B cell (primary cell): ENCODE results near the gene NKG7. TPM values are rescaled to one million over a fixed set of nuclear protein-coding genes. Genes with fewer than 3 reads are reported as not detected.
A peak's percentile ranks its signal among the peaks of the same experiment; 100 is the strongest.
"Not testable (repeated sequence)": the region's sequence is repeated elsewhere in the genome, so short reads cannot be mapped to it uniquely, and the experiment has no call there.

ENCODE experiments used
- ATAC-seq: fragments of 200-7000 bp; cut with Tn5 transposase; one replicate; pipeline ENCODE4 v1.10.0; 2021; ENCODE audit warnings: low read depth, mild to moderate bottlenecking, moderate number of reproducible peaks, moderate library complexity
- CTCF ChIA-PET: fragments of 350-600 bp; sonication (Branson Sonifier 250); formaldehyde crosslinking; loops from one replicate; lab custom pipeline; 2021; ENCODE audit warnings: antibody characterized with exemption, inconsistent platforms; lab: Charles Lee
- POLR2A ChIA-PET: fragments of 350-600 bp; sonication (Branson Sonifier 250); formaldehyde crosslinking; loops from one replicate; lab custom pipeline; 2021; ENCODE audit warnings: antibody characterized with exemption; lab: Charles Lee
- DNase-seq: peaks from one replicate; pipeline ENCODE4 v3.0.0; 2013
- H2AFZ ChIP-seq: 2 replicates; pipeline ENCODE4 v1.6.1; 2012; ENCODE audit warnings: mild to moderate bottlenecking, low read depth, low read length; ENCODE audit not compliant: insufficient read depth, poor library complexity, severe bottlenecking
- H3K27ac ChIP-seq, 2 donors: 1 replicate in 1 of 2; 2 replicates in 1 of 2; pipeline ENCODE4 v1.5.1; 2012 to 2013; ENCODE audit warnings: low read length in 2 of 2, mild to moderate bottlenecking in 2 of 2, moderate library complexity in 1 of 2
- H3K27me3 ChIP-seq, 4 experiments: fragments of 200-600 bp in 1 of 4; sonication (generic) in 1 of 4; replicated peaks in 1 of 4; 1 replicate in 2 of 4; 2 replicates in 2 of 4; pipeline versions ENCODE4 v1.6.1 to v1.7.0; 2013 to 2016; ENCODE audit warnings: low read length in 3 of 4, mild to moderate bottlenecking in 2 of 4, mixed read lengths in 1 of 4, moderate library complexity in 1 of 4; ENCODE audit not compliant: insufficient read depth in 4 of 4, control insufficient read depth in 3 of 4; ENCODE audit errors: control extremely low read depth in 1 of 4
- H3K36me3 ChIP-seq, 2 experiments: replicated peaks in 1 of 2; 1 replicate in 1 of 2; 2 replicates in 1 of 2; pipeline versions ENCODE4 v1.6.1 to v1.7.1; 2013; ENCODE audit warnings: low read length in 1 of 2; ENCODE audit not compliant: insufficient read depth in 2 of 2, control insufficient read depth in 1 of 2; ENCODE audit errors: control extremely low read depth in 1 of 2, extremely low read depth in 1 of 2
- H3K4me1 ChIP-seq, 2 donors: fragments of 200-600 bp in 1 of 2; sonication (generic) in 1 of 2; 1 replicate in 1 of 2; 2 replicates in 1 of 2; pipeline versions ENCODE4 v1.5.1 to v1.6.1; 2013 to 2017; ENCODE audit warnings: low read length in 2 of 2; ENCODE audit not compliant: control insufficient read depth in 2 of 2, insufficient read depth in 2 of 2
- H3K4me2 ChIP-seq: replicated peaks from 2 replicates; pipeline ENCODE3; 2012; ENCODE audit warnings: mild to moderate bottlenecking, low read depth, low read length; ENCODE audit not compliant: poor library complexity, severe bottlenecking
- H3K4me3 ChIP-seq, 5 experiments: fragments of 200-600 bp in 1 of 5; sonication (generic) in 1 of 5; 1 replicate in 3 of 5; 2 replicates in 2 of 5; pipeline versions ENCODE4 v1.5.1 to v1.7.0; 2011 to 2016; ENCODE audit warnings: low read length in 4 of 5, mild to moderate bottlenecking in 4 of 5, low read depth in 2 of 5, control low read depth in 1 of 5, moderate library complexity in 1 of 5; ENCODE audit not compliant: insufficient read depth in 1 of 5; ENCODE audit errors: control extremely low read depth in 1 of 5, extremely low read depth in 1 of 5
- H3K79me2 ChIP-seq: fragments of 200-600 bp; sonication (generic); one replicate; pipeline ENCODE4 v1.6.0; 2016; ENCODE audit warnings: low read length; ENCODE audit not compliant: control insufficient read depth, insufficient read depth
- H3K9ac ChIP-seq: fragments of 200-600 bp; sonication (generic); 2 replicates; pipeline ENCODE4 v1.6.1; 2017; ENCODE audit warnings: mild to moderate bottlenecking, low read length, moderate library complexity
- H3K9me3 ChIP-seq, 3 donors: one replicate each; pipeline versions ENCODE4 v1.6.1 to v1.7.1; 2013; ENCODE audit warnings: low read length in 2 of 3; ENCODE audit not compliant: control insufficient read depth in 2 of 3, insufficient read depth in 1 of 3; ENCODE audit errors: control extremely low read depth in 1 of 3
- H4K20me1 ChIP-seq: 2 replicates; pipeline ENCODE4 v1.6.0; 2012; ENCODE audit warnings: mild to moderate bottlenecking, low read length; ENCODE audit not compliant: insufficient read depth, control insufficient read depth, poor library complexity, severe bottlenecking
- H3K27ac Mint-ChIP-seq: one replicate; pipeline ENCODE4 v1.8.0; 2021; ENCODE audit warnings: mixed read lengths
- H3K27me3 Mint-ChIP-seq: one replicate; pipeline ENCODE4 v1.8.0; 2021; ENCODE audit warnings: mixed read lengths
- H3K4me1 Mint-ChIP-seq: one replicate; pipeline ENCODE4 v1.8.0; 2021; ENCODE audit warnings: mixed read lengths
- H3K4me3 Mint-ChIP-seq: one replicate; pipeline ENCODE4 v1.8.0; 2021; ENCODE audit warnings: mixed read lengths
- H3K9me3 Mint-ChIP-seq: one replicate; pipeline ENCODE4 v1.8.0; 2022; ENCODE audit warnings: mixed read lengths; ENCODE audit not compliant: insufficient read depth
- EZH2 ChIP-seq: IDR thresholded peaks from 2 replicates; pipeline ENCODE4 v1.6.1; 2012; ENCODE audit warnings: borderline replicate concordance, low read depth, mild to moderate bottlenecking, moderate library complexity, low read length; ENCODE audit not compliant: insufficient read depth, poor library complexity, severe bottlenecking
- WGBS: methylation state at CpG from one replicate; pipeline ENCODE4 v1.1.5; 2013; ENCODE audit warnings: missing lambda C conversion rate; ENCODE audit not compliant: insufficient coverage; 5-methylcytosine and 5-hydroxymethylcytosine counted together
- intact Hi-C: fragments of 100-400 bp; cut with micrococcal nuclease; formaldehyde crosslinking; loops from one replicate; pipeline ENCODE4 v1.10.0; 2022
- polyA plus RNA-seq: library from polyadenylated mRNA; depleted of rRNA; stranded (reverse); fragments of >200 nt; gene quantifications from 2 replicates; pipeline ENCODE4 v1.2.3, GENCODE V29; 2012
- total RNA-seq, 2 donors: library from RNA; stranded (reverse); fragments of 120-200 nt in 1 of 2; gene quantifications; 1 replicate in 1 of 2; 2 replicates in 1 of 2; pipeline versions ENCODE4 v1.2.3 to v1.2.4, GENCODE V29; 2013 to 2022
- TF ChIP-seq, protein P1 (sequence below): fragments of 200-600 bp; IDR thresholded peaks from one replicate; pipeline ENCODE4 v1.8.0; 2022; ENCODE audit warnings: antibody characterized with exemption, mild to moderate bottlenecking

NKG7 gene
- total and polyA plus RNA-seq, 2 donors (not counting 1 experiment from before 2014, with no cell fraction given): 1.9 to 6.6 TPM

DNA sequence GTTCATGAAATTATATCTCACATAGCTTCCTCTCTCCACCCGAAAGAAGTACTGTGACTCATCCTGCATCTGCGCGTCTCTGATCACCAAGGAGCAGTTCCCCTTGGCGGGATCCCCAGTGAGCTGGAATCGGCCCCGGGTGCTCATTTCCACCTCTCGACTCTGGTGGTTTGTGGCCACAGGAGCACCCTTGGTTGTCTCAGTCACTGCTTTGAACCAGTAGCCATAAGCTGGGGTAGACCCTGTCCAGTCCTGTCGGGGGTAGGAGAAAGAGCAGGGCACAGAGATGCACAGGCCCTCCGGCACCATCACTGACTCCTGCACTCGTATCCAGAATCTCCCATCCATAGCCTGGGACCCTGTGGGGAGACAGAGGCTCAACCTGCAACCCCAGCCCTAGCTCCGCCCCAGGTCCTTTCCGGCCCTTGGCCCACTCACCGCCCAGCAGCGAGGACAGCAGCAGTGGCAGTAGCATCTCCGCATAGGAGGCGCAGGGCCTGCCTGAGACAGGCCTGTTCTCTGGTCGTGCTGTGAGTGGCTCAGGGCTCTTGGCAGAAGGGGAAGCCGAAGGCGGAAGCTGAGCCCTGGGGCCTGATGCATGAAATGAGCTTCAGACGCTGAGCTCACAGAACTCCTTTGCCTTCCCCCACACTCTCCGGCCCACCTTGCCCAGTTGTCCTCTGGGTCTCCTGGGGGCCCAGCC lies 44.8 kb upstream of the NKG7 start, which contains the start of gene SIGLEC10:
TSS of gene SIGLEC10 (minus strand) at position 536 of the 703 bp plus-strand sequence. CDS start at position 475, 61 bp downstream.
- Histone ChIP-seq H3K4me3 (peak within 1 kb of the TSS; percentile 63 to 80 (median 69)), H3K4me1 (peaks cover 31 to 53% of the 10 kb centered on the region in 2 donors), H3K9ac (peak within 1 kb of the TSS; percentile 81), H3K27me3 (peaks cover 0 to 11% (median 3%) of the 10 kb centered on the region in 4 experiments), H3K4me2 (peak within 1 kb of the TSS; percentile 77), H3K9me3 (peaks cover 0 to 6% (median 0%) of the 10 kb centered on the region in 3 donors), H3K36me3 (peaks cover 2 to 31% of the 10 kb centered on the region in 2 experiments), H2AFZ (peak within 1 kb of the TSS; percentile 89), H3K79me2 (peaks cover 21% of the 10 kb centered on the region), H3K27ac (peak within 1 kb of the TSS; percentile 85 to 86), H4K20me1 (no peaks in the 10 kb centered on the region)
- DNase-seq (peak; percentile 89), ATAC-seq (peak; percentile 90)
- Mint-ChIP-seq H3K4me1 (peaks cover 52% of the 10 kb centered on the region), H3K9me3 (no peaks in the 10 kb centered on the region), H3K4me3 (peak within 1 kb of the TSS; percentile 99), H3K27ac (peak within 1 kb of the TSS; percentile 99), H3K27me3 (peaks cover 4% of the 10 kb centered on the region)
- intact Hi-C loops: loop anchor here (1.0 to 10.0 kb wide), 8 partner anchors 19 to 240 kb away; partner anchors contain the start of gene SIGLEC6
- ChIA-PET CTCF (interaction anchor here (0.7 to 6.6 kb wide), 21 partner anchors 10 to 361 kb away, joined by 3 to 112 read pairs (median 9); partner anchors contain the start of genes CLDND2, NKG7, SIGLEC6 and VSIG10L), POLR2A (interaction anchor here (0.5 to 1.8 kb wide), 14 partner anchors 9 to 244 kb away, joined by 3 to 14 read pairs (median 4); partner anchors contain the start of gene SIGLEC6)
- TF ChIP-seq, protein P1, sequence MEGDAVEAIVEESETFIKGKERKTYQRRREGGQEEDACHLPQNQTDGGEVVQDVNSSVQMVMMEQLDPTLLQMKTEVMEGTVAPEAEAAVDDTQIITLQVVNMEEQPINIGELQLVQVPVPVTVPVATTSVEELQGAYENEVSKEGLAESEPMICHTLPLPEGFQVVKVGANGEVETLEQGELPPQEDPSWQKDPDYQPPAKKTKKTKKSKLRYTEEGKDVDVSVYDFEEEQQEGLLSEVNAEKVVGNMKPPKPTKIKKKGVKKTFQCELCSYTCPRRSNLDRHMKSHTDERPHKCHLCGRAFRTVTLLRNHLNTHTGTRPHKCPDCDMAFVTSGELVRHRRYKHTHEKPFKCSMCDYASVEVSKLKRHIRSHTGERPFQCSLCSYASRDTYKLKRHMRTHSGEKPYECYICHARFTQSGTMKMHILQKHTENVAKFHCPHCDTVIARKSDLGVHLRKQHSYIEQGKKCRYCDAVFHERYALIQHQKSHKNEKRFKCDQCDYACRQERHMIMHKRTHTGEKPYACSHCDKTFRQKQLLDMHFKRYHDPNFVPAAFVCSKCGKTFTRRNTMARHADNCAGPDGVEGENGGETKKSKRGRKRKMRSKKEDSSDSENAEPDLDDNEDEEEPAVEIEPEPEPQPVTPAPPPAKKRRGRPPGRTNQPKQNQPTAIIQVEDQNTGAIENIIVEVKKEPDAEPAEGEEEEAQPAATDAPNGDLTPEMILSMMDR: no peak
- TF ChIP-seq EZH2: no peak
- WGBS: 5% methylated on average over 19 of the region's 21 CpGs

DNA sequence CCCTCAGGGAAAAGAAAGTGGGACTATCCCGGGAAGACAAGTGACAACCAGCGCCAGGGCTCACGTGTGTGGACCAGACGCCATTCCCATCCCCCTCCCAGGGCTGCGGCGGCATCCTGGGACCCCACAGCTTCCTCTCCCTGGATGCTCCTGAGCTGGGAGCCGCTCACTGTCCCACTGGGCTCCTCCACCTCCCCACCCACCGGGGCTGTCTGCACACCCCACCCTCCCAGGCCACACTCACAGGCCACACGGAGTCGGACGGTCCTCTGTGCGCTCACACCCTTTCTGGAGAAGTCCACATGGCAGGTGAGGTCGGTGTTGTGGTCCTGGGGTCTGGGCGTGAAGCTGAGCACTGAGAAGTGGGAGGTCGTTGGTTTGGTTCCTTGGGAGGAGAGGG lies 44.0 kb upstream of the NKG7 start:
- Histone ChIP-seq H3K4me3 (peak overlapping the region in 4 of 5 experiments; percentile 67 to 80 (median 72)), H3K4me2 (peak overlapping the region; percentile 77), H3K79me2 (peaks cover 21% of the 10 kb centered on the region), H3K4me1 (peaks cover 26 to 46% of the 10 kb centered on the region in 2 donors), H3K36me3 (peaks cover 2 to 32% of the 10 kb centered on the region in 2 experiments), H2AFZ (peak overlapping the region; percentile 89), H3K27ac (peak overlapping the region; percentile 85 to 86), H3K9ac (peak overlapping the region; percentile 81)
- Mint-ChIP-seq H3K4me1 (peaks cover 49% of the 10 kb centered on the region), H3K4me3 (peak overlapping the region; percentile 99), H3K27ac (peak overlapping the region; percentile 99)
- CTCF ChIA-PET: interaction anchor here (0.7 to 6.6 kb wide), 9 partner anchors 9 to 245 kb away, joined by 3 to 112 read pairs (median 15); no protein-coding TSS in a partner anchor
- 62% methylated on average over 2 of the region's 15 CpGs for WGBS
- not testable (repeated sequence) for H3K27me3 ChIP-seq, H3K9me3 ChIP-seq, DNase-seq, H4K20me1 ChIP-seq, ATAC-seq, H3K9me3 Mint-ChIP-seq, H3K27me3 Mint-ChIP-seq
- intact Hi-C loops: loop anchor here (5.0 to 10.0 kb wide), 2 partner anchors 116 to 138 kb away; partner anchors contain the start of gene SIGLEC6
- POLR2A ChIA-PET: interaction anchor here (1.8 kb wide), 2 partner anchors 8 to 49 kb away, joined by 12 to 14 read pairs; no protein-coding TSS in a partner anchor
